SK-N-SH (cell line): Measurements from ENCODE around the gene RGMA.

Experiments
- CTCF ChIP-seq: fragments of 200-600 bp; sonication (generic); IDR thresholded peaks from 2 replicates; pipeline ENCODE4 v1.6.1; 2017; ENCODE audit warnings: antibody characterized with exemption, mild to moderate bottlenecking, moderate library complexity
- POLR2AphosphoS5 ChIP-seq: IDR thresholded peaks from 2 replicates; pipeline ENCODE4 v1.6.1; 2012; ENCODE audit warnings: low read depth, low read length

GRCh38 chr15:93121973-93122910, 33.2 kb upstream of the RGMA start:
- TF ChIP-seq CTCF (no peak), POLR2AphosphoS5 (no peak)
